Suprapubic skin (tissue), 4 donors: ENCODE data around the gene TBC1D3B.
"Not testable (repeated sequence)": the region's sequence is repeated elsewhere in the genome, so short reads cannot be mapped to it uniquely, and the experiment has no call there.

Experiments
- CTCF ChIP-seq, 2 donors: fragments of 200-600 bp in 1 of 2; fragments of 450-650 bp in 1 of 2; sonication (generic) in 1 of 2; IDR thresholded peaks; one replicate each; pipeline ENCODE4 v1.5.1; 2016 to 2019; ENCODE audit warnings: antibody characterized with exemption in 2 of 2, mild to moderate bottlenecking in 1 of 2, moderate library complexity in 1 of 2
- POLR2A ChIP-seq, 2 donors: fragments of 450-650 bp; IDR thresholded peaks; one replicate each; pipeline ENCODE4 v1.6.1; 2017; ENCODE audit warnings: antibody characterized with exemption in 2 of 2, mild to moderate bottlenecking in 2 of 2, moderate library complexity in 2 of 2
- POLR2AphosphoS5 ChIP-seq, 3 donors: sonication (generic); formaldehyde crosslinking; IDR thresholded peaks; one replicate each; pipeline ENCODE4 v1.6.1; 2017; ENCODE audit warnings: antibody characterized with exemption in 3 of 3

GRCh38 chr17:36190549-36191330 is 14.3 kb upstream of the TBC1D3B start:
- TF ChIP-seq POLR2A, CTCF, POLR2AphosphoS5 (IDR thresholded peaks at IDR 0.05): not testable (repeated sequence)
